Lower leg skin (tissue), 4 donors: ENCODE data around the gene QRSL1. TPM values are rescaled to one million over a fixed set of nuclear protein-coding genes. Genes with fewer than 3 reads are reported as not detected.

Experiments used
- DNase-seq, 2 donors: peaks; one replicate each; pipeline ENCODE4 v3.0.0-alpha.2; 2019; ENCODE audit warnings: low spot score in 2 of 2
- H3K4me3 ChIP-seq: fragments of 200-600 bp; sonication (generic); 2 replicates; pipeline ENCODE4 v1.5.1; 2017; ENCODE audit warnings: mild to moderate bottlenecking, low read depth; ENCODE audit not compliant: poor library complexity, severe bottlenecking
- CTCF ChIP-seq, 3 donors: fragments of 450-650 bp; IDR thresholded peaks; one replicate each; pipeline ENCODE4 v1.5.1; 2016; ENCODE audit warnings: antibody characterized with exemption in 3 of 3, mild to moderate bottlenecking in 3 of 3, moderate library complexity in 2 of 3
- POLR2A ChIP-seq, 2 donors: fragments of 450-650 bp; IDR thresholded peaks; one replicate each; pipeline ENCODE4 v1.6.1; 2016 to 2017; ENCODE audit warnings: antibody characterized with exemption in 2 of 2, mild to moderate bottlenecking in 1 of 2, moderate library complexity in 1 of 2
- WGBS, 2 donors: methylation state at CpG; one replicate each; pipeline ENCODE4 v1.1.5; 2018; 5-methylcytosine and 5-hydroxymethylcytosine counted together
- intact Hi-C: fragments of 100-400 bp; cut with DNase I; formaldehyde crosslinking; loops from one replicate; pipeline ENCODE4 v1.15.0; 2023; ENCODE audit warnings: low total_unique reads
- total RNA-seq, 4 donors: library from RNA; depleted of rRNA; stranded (reverse); fragments of >200 nt; gene quantifications; one replicate each; pipeline ENCODE4 v1.1.0, GENCODE V29; 2016

QRSL1 gene
- total RNA-seq, 4 donors from 2014 or later = 5.3 to 8.0 (median 6.2) TPM

DNA sequence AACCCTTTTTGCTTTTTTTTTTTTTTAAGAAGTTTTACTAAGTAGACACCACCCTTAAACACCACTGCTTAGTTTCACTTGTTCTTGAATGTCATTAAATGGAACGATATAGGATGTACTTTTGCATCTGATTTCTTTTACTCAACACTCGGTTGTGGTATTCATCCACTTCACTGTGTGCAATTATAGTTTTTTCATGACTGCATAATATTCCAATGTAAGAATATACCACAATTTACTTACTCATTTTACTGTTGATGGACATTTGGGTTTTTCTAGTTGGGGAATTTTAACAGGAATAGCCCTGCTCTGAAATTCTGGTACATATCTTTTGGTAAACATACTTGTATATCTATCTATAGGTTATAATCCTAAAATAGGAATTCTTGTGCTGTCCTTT lies 29.9 kb upstream of the QRSL1 start:
- WGBS, 2 donors = 45 to 48% methylated on average over 2 of the region's 2 CpGs
- intact Hi-C loops = no loop called here
- no peak overlapping the region for H3K4me3 ChIP-seq
- TF ChIP-seq POLR2A (IDR thresholded peaks at IDR 0.05) (no peak), CTCF (IDR thresholded peaks at IDR 0.05) (no peak)
- no peak for DNase-seq

- intact Hi-C loops = no loop called here
These were observed 29.0 kb upstream of the QRSL1 start for GRCh38 chr6:106600329-106600728.

GRCh38 chr6:106608080-106608668 lies 21.2 kb upstream of the QRSL1 start:
- intact Hi-C loops = no loop called here
- no peak for TF ChIP-seq POLR2A (IDR thresholded peaks at IDR 0.05)
- no peak for TF ChIP-seq CTCF (IDR thresholded peaks at IDR 0.05)
- H3K4me3 ChIP-seq = no peak overlapping the region
- DNase-seq = no peak
- WGBS, 2 donors = 6 to 12% methylated on average over 2 of the region's 2 CpGs

More at GRCh38 chr6:106600329-106600728, 29.0 kb upstream of the QRSL1 start:
- DNase-seq = no peak
- WGBS, 2 donors = 96 to 98% methylated on average over 2 of the region's 2 CpGs
- H3K4me3 ChIP-seq = no peak overlapping the region
- TF ChIP-seq POLR2A (IDR thresholded peaks at IDR 0.05) (no peak), CTCF (IDR thresholded peaks at IDR 0.05) (no peak)

GRCh38 chr6:106609699-106610098 lies 19.7 kb upstream of the QRSL1 start:
- no peak for TF ChIP-seq POLR2A (IDR thresholded peaks at IDR 0.05)
- no peak for TF ChIP-seq CTCF (IDR thresholded peaks at IDR 0.05)
- intact Hi-C loops = loop anchor here (10.0 kb wide), 2 partner anchors 365 to 1585 kb away; partner anchors contain the start of gene CD24
- DNase-seq = no peak
- 67 to 75% methylated on average over 6 of the region's 6 CpGs for WGBS, 2 donors
- H3K4me3 ChIP-seq = no peak overlapping the region

GRCh38 chr6:106611030-106611429 lies 18.3 kb upstream of the QRSL1 start:
- DNase-seq = no peak
- no peak overlapping the region for H3K4me3 ChIP-seq
- 87 to 100% methylated on average over 2 of the region's 2 CpGs for WGBS, 2 donors
- no peak for TF ChIP-seq CTCF (IDR thresholded peaks at IDR 0.05)
- TF ChIP-seq POLR2A (IDR thresholded peaks at IDR 0.05) = no peak
- intact Hi-C loops = loop anchor here (10.0 kb wide), 2 partner anchors 364 to 1584 kb away; partner anchors contain the start of gene CD24
